HEK293 (cell line): Measurements from ENCODE around the gene NRROS.
A peak's percentile ranks its signal among the peaks of the same experiment; 100 is the strongest.

Experiments used
- CTCF ChIA-PET: fragments of 350-600 bp; formaldehyde crosslinking; extraction: SDS; loops from one replicate; lab custom pipeline; 2021; ENCODE audit warnings: antibody characterized with exemption; lab: Yijun Ruan, JAX
- POLR2A ChIA-PET: fragments of 300-600 bp; formaldehyde crosslinking; extraction: SDS; loops from one replicate; lab custom pipeline; 2020; ENCODE audit warnings: antibody characterized with exemption, inconsistent platforms; lab: Yijun Ruan, JAX
- H3K27ac ChIP-seq: fragments of 200-500 bp; sonication (Bioruptor generic); 2 replicates; pipeline ENCODE4 v1.5.1; 2014; ENCODE audit warnings: low read depth, low read length, control low read depth, inconsistent platforms; ENCODE audit errors: extremely low read depth
- H3K36me3 ChIP-seq, 2 experiments: fragments of 200-500 bp in 1 of 2; sonication (Bioruptor generic) in 1 of 2; 1 replicate in 1 of 2; 2 replicates in 1 of 2; pipeline ENCODE4 v1.5.1; 2014 to 2017; ENCODE audit warnings: inconsistent platforms in 2 of 2, low read length in 2 of 2; ENCODE audit not compliant: control insufficient read depth in 2 of 2, insufficient read depth in 1 of 2
- H3K4me1 ChIP-seq: fragments of 200-500 bp; sonication (Bioruptor generic); 2 replicates; pipeline ENCODE4 v1.5.1; 2014; ENCODE audit warnings: mild to moderate bottlenecking, low read length, inconsistent platforms; ENCODE audit not compliant: control insufficient read depth, insufficient read depth
- H3K4me3 ChIP-seq: 2 replicates; pipeline ENCODE4 v1.5.1; 2011; ENCODE audit warnings: low read depth, mild to moderate bottlenecking, control low read depth, low read length, moderate library complexity
- H3K9me3 ChIP-seq: fragments of 200-500 bp; sonication (Bioruptor generic); 2 replicates; pipeline ENCODE4 v1.5.1; 2014; ENCODE audit warnings: low read depth, low read length, inconsistent platforms; ENCODE audit not compliant: control insufficient read depth, insufficient read depth
- FEZF1 ChIP-seq: fragments of 450-650 bp; formaldehyde crosslinking; IDR thresholded peaks from 2 replicates; pipeline ENCODE4 v1.5.1; 2016; ENCODE audit warnings: missing biosample characterization, missing genetic modification characterization
- GFI1B ChIP-seq: fragments of 450-650 bp; formaldehyde crosslinking; IDR thresholded peaks from 2 replicates; pipeline ENCODE4 v1.5.1; 2016; ENCODE audit warnings: missing biosample characterization, missing genetic modification characterization
- GLI2 ChIP-seq: fragments of 450-650 bp; formaldehyde crosslinking; IDR thresholded peaks from 2 replicates; pipeline ENCODE4; 2017; ENCODE audit warnings: missing biosample characterization, missing genetic modification characterization, low read depth, borderline replicate concordance
- HOXC10 ChIP-seq: sonication (generic); formaldehyde crosslinking; IDR thresholded peaks from 2 replicates; pipeline ENCODE4 v1.8.1; 2023; ENCODE audit warnings: mild to moderate bottlenecking, missing genetic modification reagents
- IKZF3 ChIP-seq: fragments of 450-650 bp; IDR thresholded peaks from 2 replicates; pipeline ENCODE4 v1.5.0; 2018; ENCODE audit warnings: missing biosample characterization, mild to moderate bottlenecking, missing genetic modification characterization, moderate library complexity
- OSR2 ChIP-seq: fragments of 450-650 bp; formaldehyde crosslinking; IDR thresholded peaks from 2 replicates; pipeline ENCODE4 v1.5.1; 2016; ENCODE audit warnings: missing biosample characterization, missing genetic modification characterization
- SP2 ChIP-seq: fragments of 450-650 bp; formaldehyde crosslinking; IDR thresholded peaks from 2 replicates; pipeline ENCODE4 v1.5.1; 2016; ENCODE audit warnings: missing biosample characterization, missing genetic modification characterization
- SP7 ChIP-seq: fragments of 450-650 bp; formaldehyde crosslinking; IDR thresholded peaks from 2 replicates; pipeline ENCODE4 v1.5.1; 2016; ENCODE audit warnings: missing biosample characterization, missing genetic modification characterization
- YY1 ChIP-seq: fragments of 450-650 bp; formaldehyde crosslinking; IDR thresholded peaks from 2 replicates; pipeline ENCODE4 v1.5.1; 2018; ENCODE audit warnings: missing biosample characterization, missing genetic modification characterization
- YY2 ChIP-seq: fragments of 450-650 bp; formaldehyde crosslinking; IDR thresholded peaks from 2 replicates; pipeline ENCODE4 v1.5.1; 2016; ENCODE audit warnings: missing biosample characterization, missing genetic modification characterization
- ZBTB8A ChIP-seq: fragments of 450-650 bp; formaldehyde crosslinking; IDR thresholded peaks from 2 replicates; pipeline ENCODE4 v1.5.1; 2016; ENCODE audit warnings: missing biosample characterization, missing genetic modification characterization
- ZNF140 ChIP-seq: fragments of 450-650 bp; formaldehyde crosslinking; IDR thresholded peaks from 2 replicates; pipeline ENCODE4 v1.5.1; 2016; ENCODE audit warnings: missing biosample characterization, missing genetic modification characterization
- ZNF202 ChIP-seq: fragments of 450-650 bp; formaldehyde crosslinking; IDR thresholded peaks from 2 replicates; pipeline ENCODE4 v1.5.1; 2016; ENCODE audit warnings: missing biosample characterization, missing genetic modification characterization, borderline replicate concordance
- ZNF221 ChIP-seq: fragments of 450-650 bp; formaldehyde crosslinking; IDR thresholded peaks from 2 replicates; pipeline ENCODE4 v1.5.1; 2017; ENCODE audit warnings: missing biosample characterization, missing genetic modification characterization, borderline replicate concordance
- ZNF266 ChIP-seq: fragments of 450-650 bp; formaldehyde crosslinking; IDR thresholded peaks from 2 replicates; pipeline ENCODE4 v1.5.1; 2016; ENCODE audit warnings: missing biosample characterization, missing genetic modification characterization, low read depth
- ZNF311 ChIP-seq: fragments of 450-650 bp; formaldehyde crosslinking; IDR thresholded peaks from 2 replicates; pipeline ENCODE4 v1.5.1; 2017; ENCODE audit warnings: missing biosample characterization, missing genetic modification characterization, borderline replicate concordance
- ZNF555 ChIP-seq: fragments of 450-650 bp; formaldehyde crosslinking; conservative IDR thresholded peaks from 2 replicates; pipeline ENCODE4 v1.5.1; 2017; ENCODE audit warnings: missing biosample characterization, mild to moderate bottlenecking, missing genetic modification characterization, inconsistent platforms
- ZNF621 ChIP-seq: fragments of 450-650 bp; formaldehyde crosslinking; IDR thresholded peaks from 2 replicates; pipeline ENCODE4 v1.5.1; 2017; ENCODE audit warnings: missing biosample characterization, missing genetic modification characterization
- ZNF629 ChIP-seq: fragments of 450-650 bp; formaldehyde crosslinking; IDR thresholded peaks from 2 replicates; pipeline ENCODE4 v1.5.1; 2017; ENCODE audit warnings: missing biosample characterization, missing genetic modification characterization
- ZNF677 ChIP-seq: fragments of 450-650 bp; IDR thresholded peaks from 2 replicates; pipeline ENCODE4 v1.5.0; 2018; ENCODE audit warnings: missing biosample characterization, mild to moderate bottlenecking, missing genetic modification characterization, moderate library complexity
- ZNF707 ChIP-seq: fragments of 450-650 bp; formaldehyde crosslinking; IDR thresholded peaks from 2 replicates; pipeline ENCODE4 v1.5.1; 2016; ENCODE audit warnings: missing biosample characterization, missing genetic modification characterization
- ZNF785 ChIP-seq: fragments of 450-650 bp; formaldehyde crosslinking; IDR thresholded peaks from 2 replicates; pipeline ENCODE4 v1.5.1; 2016; ENCODE audit warnings: missing biosample characterization, missing genetic modification characterization
- ZSCAN23 ChIP-seq: fragments of 450-650 bp; formaldehyde crosslinking; IDR thresholded peaks from 2 replicates; pipeline ENCODE4 v1.5.1; 2016; ENCODE audit warnings: missing biosample characterization, missing genetic modification characterization
- TF ChIP-seq, protein P1 (sequence below): fragments of 450-650 bp; formaldehyde crosslinking; conservative IDR thresholded peaks from 2 replicates; pipeline ENCODE4 v1.5.1; 2016; ENCODE audit warnings: low read depth, missing biosample characterization, missing genetic modification characterization
- TF ChIP-seq, protein P2 (sequence below): fragments of 450-650 bp; formaldehyde crosslinking; IDR thresholded peaks from 2 replicates; pipeline ENCODE4 v1.5.1; 2016; ENCODE audit warnings: missing biosample characterization, missing genetic modification characterization, low read depth
- TF ChIP-seq, protein P3 (sequence below): fragments of 450-650 bp; formaldehyde crosslinking; IDR thresholded peaks from 2 replicates; pipeline ENCODE4 v1.5.1; 2016; ENCODE audit warnings: missing biosample characterization, missing genetic modification characterization
- TF ChIP-seq, protein P4 (sequence below): fragments of 450-650 bp; formaldehyde crosslinking; IDR thresholded peaks from 2 replicates; pipeline ENCODE4 v1.5.1; 2016; ENCODE audit warnings: missing biosample characterization, missing genetic modification characterization, low read depth

NRROS gene

DNA sequence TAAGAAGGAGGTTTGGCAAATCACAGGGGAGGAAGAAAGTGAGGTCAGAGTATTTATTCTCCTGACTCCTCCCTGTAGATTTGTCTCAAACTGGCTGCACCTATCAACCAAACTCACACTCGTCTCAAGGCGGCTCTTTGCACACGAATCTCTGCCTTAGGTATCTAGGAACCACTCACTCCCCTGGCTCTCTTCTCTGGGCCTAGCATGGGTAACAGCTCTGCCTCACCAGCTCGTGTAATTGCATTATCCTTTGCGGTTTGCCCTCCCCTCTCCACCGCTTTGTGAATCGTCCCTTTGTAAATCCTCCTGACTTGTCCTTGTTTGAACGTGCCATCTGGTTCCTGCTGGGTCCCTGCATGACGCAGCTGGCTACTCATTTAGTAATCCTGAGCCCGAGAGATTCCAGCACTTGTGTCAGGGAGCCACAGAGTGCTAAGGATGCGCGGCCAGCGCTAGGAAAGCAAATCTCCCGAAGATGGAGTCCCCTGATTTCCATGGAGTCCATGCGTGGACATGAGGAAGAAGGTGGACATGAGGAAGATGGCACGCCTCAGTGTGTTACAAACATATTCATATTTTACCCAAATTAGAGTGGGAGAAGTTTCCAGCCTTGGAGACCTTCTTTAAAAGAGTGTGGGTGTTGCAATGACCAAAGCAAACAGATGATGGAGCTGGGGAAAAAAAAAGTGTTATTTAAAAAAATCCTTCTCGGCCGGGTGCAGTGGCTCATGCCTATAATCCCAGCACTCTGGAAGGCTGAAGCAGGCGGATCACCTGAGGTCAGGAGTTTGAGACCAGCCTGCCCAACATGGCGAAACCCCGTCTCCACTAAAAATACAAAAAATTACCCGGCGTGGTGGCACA, 26.7 kb downstream of the NRROS start:
- ChIA-PET CTCF (no interaction called here), POLR2A (no interaction called here)
- no peak overlapping the region for H3K27ac ChIP-seq
- TF ChIP-seq ZNF629 (tag by site-specific recombination) (peak; percentile 87), ZNF202 (no peak), OSR2 (tag by site-specific recombination) (peak; percentile 72), ZNF311 (no peak), ZSCAN23 (tag by site-specific recombination) (no peak), YY2 (tag by site-specific recombination) (no peak), GLI2 (tag by site-specific recombination) (no peak), ZNF555 (tag by site-specific recombination) (no peak), ZNF677 (tag by site-specific recombination) (no peak), IKZF3 (tag by site-specific recombination) (0 out of 2 replicates have a peak, but pooled peaks have one; percentile 49), YY1 (tag by site-specific recombination) (no peak), FEZF1 (tag by site-specific recombination) (peak; percentile 48), ZNF785 (tag by site-specific recombination) (no peak), ZNF140 (tag by site-specific recombination) (no peak), ZNF266 (no peak), ZNF621 (tag by site-specific recombination) (no peak), HOXC10 (CRISPR knock-in tag) (no peak), GFI1B (tag by site-specific recombination) (no peak), ZNF707 (tag by site-specific recombination) (no peak), SP7 (tag by site-specific recombination) (0 out of 2 replicates have a peak, but pooled peaks have one; percentile 33), SP2 (tag by site-specific recombination) (peak; percentile 17), ZBTB8A (peak; percentile 42; the same call in 1 of the 2 replicates), ZNF221 (no peak)
- TF ChIP-seq, protein P1, sequence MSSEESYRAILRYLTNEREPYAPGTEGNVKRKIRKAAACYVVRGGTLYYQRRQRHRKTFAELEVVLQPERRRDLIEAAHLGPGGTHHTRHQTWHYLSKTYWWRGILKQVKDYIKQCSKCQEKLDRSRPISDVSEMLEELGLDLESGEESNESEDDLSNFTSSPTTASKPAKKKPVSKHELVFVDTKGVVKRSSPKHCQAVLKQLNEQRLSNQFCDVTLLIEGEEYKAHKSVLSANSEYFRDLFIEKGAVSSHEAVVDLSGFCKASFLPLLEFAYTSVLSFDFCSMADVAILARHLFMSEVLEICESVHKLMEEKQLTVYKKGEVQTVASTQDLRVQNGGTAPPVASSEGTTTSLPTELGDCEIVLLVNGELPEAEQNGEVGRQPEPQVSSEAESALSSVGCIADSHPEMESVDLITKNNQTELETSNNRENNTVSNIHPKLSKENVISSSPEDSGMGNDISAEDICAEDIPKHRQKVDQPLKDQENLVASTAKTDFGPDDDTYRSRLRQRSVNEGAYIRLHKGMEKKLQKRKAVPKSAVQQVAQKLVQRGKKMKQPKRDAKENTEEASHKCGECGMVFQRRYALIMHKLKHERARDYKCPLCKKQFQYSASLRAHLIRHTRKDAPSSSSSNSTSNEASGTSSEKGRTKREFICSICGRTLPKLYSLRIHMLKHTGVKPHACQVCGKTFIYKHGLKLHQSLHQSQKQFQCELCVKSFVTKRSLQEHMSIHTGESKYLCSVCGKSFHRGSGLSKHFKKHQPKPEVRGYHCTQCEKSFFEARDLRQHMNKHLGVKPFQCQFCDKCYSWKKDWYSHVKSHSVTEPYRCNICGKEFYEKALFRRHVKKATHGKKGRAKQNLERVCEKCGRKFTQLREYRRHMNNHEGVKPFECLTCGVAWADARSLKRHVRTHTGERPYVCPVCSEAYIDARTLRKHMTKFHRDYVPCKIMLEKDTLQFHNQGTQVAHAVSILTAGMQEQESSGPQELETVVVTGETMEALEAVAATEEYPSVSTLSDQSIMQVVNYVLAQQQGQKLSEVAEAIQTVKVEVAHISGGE (tag by site-specific recombination): no peak
- TF ChIP-seq, protein P2, sequence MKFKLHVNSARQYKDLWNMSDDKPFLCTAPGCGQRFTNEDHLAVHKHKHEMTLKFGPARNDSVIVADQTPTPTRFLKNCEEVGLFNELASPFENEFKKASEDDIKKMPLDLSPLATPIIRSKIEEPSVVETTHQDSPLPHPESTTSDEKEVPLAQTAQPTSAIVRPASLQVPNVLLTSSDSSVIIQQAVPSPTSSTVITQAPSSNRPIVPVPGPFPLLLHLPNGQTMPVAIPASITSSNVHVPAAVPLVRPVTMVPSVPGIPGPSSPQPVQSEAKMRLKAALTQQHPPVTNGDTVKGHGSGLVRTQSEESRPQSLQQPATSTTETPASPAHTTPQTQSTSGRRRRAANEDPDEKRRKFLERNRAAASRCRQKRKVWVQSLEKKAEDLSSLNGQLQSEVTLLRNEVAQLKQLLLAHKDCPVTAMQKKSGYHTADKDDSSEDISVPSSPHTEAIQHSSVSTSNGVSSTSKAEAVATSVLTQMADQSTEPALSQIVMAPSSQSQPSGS: no peak
- TF ChIP-seq, protein P3, sequence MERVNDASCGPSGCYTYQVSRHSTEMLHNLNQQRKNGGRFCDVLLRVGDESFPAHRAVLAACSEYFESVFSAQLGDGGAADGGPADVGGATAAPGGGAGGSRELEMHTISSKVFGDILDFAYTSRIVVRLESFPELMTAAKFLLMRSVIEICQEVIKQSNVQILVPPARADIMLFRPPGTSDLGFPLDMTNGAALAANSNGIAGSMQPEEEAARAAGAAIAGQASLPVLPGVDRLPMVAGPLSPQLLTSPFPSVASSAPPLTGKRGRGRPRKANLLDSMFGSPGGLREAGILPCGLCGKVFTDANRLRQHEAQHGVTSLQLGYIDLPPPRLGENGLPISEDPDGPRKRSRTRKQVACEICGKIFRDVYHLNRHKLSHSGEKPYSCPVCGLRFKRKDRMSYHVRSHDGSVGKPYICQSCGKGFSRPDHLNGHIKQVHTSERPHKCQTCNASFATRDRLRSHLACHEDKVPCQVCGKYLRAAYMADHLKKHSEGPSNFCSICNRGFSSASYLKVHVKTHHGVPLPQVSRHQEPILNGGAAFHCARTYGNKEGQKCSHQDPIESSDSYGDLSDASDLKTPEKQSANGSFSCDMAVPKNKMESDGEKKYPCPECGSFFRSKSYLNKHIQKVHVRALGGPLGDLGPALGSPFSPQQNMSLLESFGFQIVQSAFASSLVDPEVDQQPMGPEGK (tag by site-specific recombination): 0 out of 2 replicates have a peak, but pooled peaks have one; percentile 34
- TF ChIP-seq, protein P4, sequence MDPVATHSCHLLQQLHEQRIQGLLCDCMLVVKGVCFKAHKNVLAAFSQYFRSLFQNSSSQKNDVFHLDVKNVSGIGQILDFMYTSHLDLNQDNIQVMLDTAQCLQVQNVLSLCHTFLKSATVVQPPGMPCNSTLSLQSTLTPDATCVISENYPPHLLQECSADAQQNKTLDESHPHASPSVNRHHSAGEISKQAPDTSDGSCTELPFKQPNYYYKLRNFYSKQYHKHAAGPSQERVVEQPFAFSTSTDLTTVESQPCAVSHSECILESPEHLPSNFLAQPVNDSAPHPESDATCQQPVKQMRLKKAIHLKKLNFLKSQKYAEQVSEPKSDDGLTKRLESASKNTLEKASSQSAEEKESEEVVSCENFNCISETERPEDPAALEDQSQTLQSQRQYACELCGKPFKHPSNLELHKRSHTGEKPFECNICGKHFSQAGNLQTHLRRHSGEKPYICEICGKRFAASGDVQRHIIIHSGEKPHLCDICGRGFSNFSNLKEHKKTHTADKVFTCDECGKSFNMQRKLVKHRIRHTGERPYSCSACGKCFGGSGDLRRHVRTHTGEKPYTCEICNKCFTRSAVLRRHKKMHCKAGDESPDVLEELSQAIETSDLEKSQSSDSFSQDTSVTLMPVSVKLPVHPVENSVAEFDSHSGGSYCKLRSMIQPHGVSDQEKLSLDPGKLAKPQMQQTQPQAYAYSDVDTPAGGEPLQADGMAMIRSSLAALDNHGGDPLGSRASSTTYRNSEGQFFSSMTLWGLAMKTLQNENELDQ (tag by site-specific recombination): no peak

More for the DNA sequence above, 26.7 kb downstream of the NRROS start:
- Histone ChIP-seq H3K4me3 (no peak overlapping the region), H3K9me3 (no peaks in the 10 kb centered on the region), H3K36me3 (no peaks in the 10 kb centered on the region), H3K4me1 (no peaks in the 10 kb centered on the region)
